Osteoblast (primary cell): Measurements from ENCODE around the gene WNT8B. TPM values are rescaled to one million over a fixed set of nuclear protein-coding genes. Genes with fewer than 3 reads are reported as not detected.
A peak's percentile ranks its signal among the peaks of the same experiment; 100 is the strongest.

Source experiments
- DNase-seq: peaks from one replicate; pipeline ENCODE4 v3.0.0; 2011; ENCODE audit warnings: low spot score, mixed read lengths; ENCODE audit not compliant: insufficient read length; ENCODE audit errors: missing footprints
- H2AFZ ChIP-seq: 2 replicates; pipeline ENCODE4 v1.6.0; 2011; ENCODE audit warnings: mild to moderate bottlenecking, low read length
- H3K27ac ChIP-seq: 2 replicates; pipeline ENCODE4 v1.5.1; 2011; ENCODE audit warnings: mild to moderate bottlenecking, low read depth, low read length, moderate library complexity
- H3K27me3 ChIP-seq: 2 replicates; pipeline ENCODE4 v1.6.0; 2012; ENCODE audit warnings: mild to moderate bottlenecking, control low read depth, inconsistent platforms, low read length, moderate library complexity; ENCODE audit not compliant: insufficient read depth
- H3K36me3 ChIP-seq: 2 replicates; pipeline ENCODE4 v1.5.1; 2011; ENCODE audit warnings: mild to moderate bottlenecking, low read length, control low read depth, moderate library complexity; ENCODE audit not compliant: insufficient read depth
- H3K4me1 ChIP-seq: 2 replicates; pipeline ENCODE4 v1.5.1; 2011; ENCODE audit warnings: mild to moderate bottlenecking, low read length, control low read depth, moderate library complexity; ENCODE audit not compliant: insufficient read depth
- H3K4me2 ChIP-seq: 2 replicates; pipeline ENCODE4 v1.6.0; 2011; ENCODE audit warnings: mild to moderate bottlenecking, low read length; ENCODE audit not compliant: insufficient read depth
- H3K4me3 ChIP-seq: fragments of 200-600 bp; sonication (generic); 3 replicates; pipeline ENCODE4 v1.5.1; 2012; ENCODE audit warnings: mild to moderate bottlenecking, low read length, inconsistent platforms; ENCODE audit not compliant: insufficient read depth
- H3K79me2 ChIP-seq: 2 replicates; pipeline ENCODE4 v1.6.0; 2012; ENCODE audit warnings: mild to moderate bottlenecking, low read length, control low read depth, inconsistent platforms; ENCODE audit not compliant: insufficient read depth
- H3K9me3 ChIP-seq: 2 replicates; pipeline ENCODE4 v1.5.1; 2011; ENCODE audit warnings: low read depth, low read length, control low read depth
- H4K20me1 ChIP-seq: 2 replicates; pipeline ENCODE4 v1.6.0; 2012; ENCODE audit warnings: mild to moderate bottlenecking, low read length, control low read depth; ENCODE audit not compliant: insufficient read depth
- total RNA-seq: library from RNA; depleted of rRNA; stranded (reverse); fragments of >200 nt; gene quantifications from 2 replicates; pipeline ENCODE4 v1.2.3, GENCODE V29; 2012
- TF ChIP-seq, protein P1 (sequence below): IDR thresholded peaks from 2 replicates; pipeline ENCODE4 v1.5.1; 2011; ENCODE audit warnings: mild to moderate bottlenecking, low read depth, low read length, moderate library complexity; ENCODE audit errors: extremely low read depth

WNT8B gene
- total RNA-seq, 1 donor = not detected

DNA sequence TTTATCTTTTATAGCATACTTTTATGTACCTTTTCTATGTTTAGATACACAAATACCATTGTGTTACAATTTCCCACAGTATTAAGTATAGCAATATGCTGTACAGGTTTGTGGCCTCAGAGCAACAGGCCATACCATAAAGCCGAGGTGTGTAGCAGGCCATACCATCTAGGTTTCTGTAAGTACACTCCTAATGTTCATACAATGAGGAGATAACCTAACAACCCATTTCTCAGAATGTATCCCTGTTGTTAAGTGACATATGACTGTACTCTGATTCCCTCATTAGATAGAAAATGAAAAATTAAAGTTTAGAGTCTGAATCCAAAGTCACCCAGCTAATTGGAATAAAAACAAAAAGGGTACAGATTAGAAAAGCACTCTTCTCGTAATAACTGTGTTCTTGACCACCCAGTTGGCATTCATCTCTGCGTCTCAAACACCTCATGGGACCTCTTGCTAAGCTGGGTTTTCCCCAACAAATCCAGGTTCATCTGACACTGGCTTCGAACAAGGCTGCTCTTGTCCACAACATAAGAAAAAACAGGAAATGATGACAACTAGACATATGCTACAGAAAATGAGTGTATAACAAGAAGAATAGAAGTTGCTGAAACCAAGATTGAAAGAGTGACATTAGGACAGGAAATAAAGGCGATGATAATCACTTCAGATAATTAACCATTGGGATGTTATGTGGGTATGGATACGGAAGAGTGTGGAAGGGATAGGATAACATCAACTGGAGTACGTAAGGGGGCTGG, 65.5 kb downstream of the WNT8B start:
- peaks cover 19% of the 10 kb centered on the region for H3K4me1 ChIP-seq
- peak overlapping the region; percentile 98 for H3K4me2 ChIP-seq
- DNase-seq = no peak
- peak overlapping the region; percentile 78 for H3K27ac ChIP-seq
- peak overlapping the region; percentile 96 for H3K4me3 ChIP-seq
- H3K9me3 ChIP-seq = no peaks in the 10 kb centered on the region
- peaks cover 35% of the 10 kb centered on the region for H3K79me2 ChIP-seq
- peaks cover 11% of the 10 kb centered on the region for H4K20me1 ChIP-seq
- TF ChIP-seq, protein P1, sequence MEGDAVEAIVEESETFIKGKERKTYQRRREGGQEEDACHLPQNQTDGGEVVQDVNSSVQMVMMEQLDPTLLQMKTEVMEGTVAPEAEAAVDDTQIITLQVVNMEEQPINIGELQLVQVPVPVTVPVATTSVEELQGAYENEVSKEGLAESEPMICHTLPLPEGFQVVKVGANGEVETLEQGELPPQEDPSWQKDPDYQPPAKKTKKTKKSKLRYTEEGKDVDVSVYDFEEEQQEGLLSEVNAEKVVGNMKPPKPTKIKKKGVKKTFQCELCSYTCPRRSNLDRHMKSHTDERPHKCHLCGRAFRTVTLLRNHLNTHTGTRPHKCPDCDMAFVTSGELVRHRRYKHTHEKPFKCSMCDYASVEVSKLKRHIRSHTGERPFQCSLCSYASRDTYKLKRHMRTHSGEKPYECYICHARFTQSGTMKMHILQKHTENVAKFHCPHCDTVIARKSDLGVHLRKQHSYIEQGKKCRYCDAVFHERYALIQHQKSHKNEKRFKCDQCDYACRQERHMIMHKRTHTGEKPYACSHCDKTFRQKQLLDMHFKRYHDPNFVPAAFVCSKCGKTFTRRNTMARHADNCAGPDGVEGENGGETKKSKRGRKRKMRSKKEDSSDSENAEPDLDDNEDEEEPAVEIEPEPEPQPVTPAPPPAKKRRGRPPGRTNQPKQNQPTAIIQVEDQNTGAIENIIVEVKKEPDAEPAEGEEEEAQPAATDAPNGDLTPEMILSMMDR = no peak
- peak overlapping the region; percentile 100 for H2AFZ ChIP-seq
- peaks cover 34% of the 10 kb centered on the region for H3K36me3 ChIP-seq
- no peaks in the 10 kb centered on the region for H3K27me3 ChIP-seq

DNA sequence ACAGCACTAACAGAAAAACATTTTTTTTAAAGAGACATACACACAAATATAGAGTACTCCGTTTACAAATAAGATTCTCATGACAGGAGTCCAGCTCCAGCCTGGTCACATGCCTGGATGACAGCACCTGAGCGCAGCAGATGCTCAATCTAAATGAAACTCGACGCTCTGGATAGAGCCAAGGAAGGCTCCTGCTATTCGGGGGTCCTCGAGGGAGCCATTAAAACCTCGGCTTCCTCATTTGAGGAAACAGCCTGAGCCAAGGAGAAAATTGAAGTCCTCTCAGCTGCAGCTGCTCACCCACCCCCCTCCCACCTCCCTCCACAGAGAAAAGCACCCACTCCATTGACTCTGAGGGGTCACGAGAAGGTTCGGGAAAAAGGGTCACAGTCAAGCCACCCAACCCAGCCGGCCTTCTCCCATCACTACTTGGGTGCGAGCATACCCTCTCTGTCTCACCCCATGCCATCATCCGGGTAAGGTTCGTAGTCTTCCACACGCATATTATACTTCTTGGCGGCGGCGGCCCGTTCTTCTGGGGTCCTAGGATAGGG, 66.2 kb downstream of the WNT8B start:
- Histone ChIP-seq H4K20me1 (peaks cover 11% of the 10 kb centered on the region), H3K27ac (peak overlapping the region; percentile 78), H2AFZ (peak overlapping the region; percentile 100), H3K27me3 (no peaks in the 10 kb centered on the region), H3K4me2 (peak overlapping the region; percentile 98), H3K4me1 (peaks cover 19% of the 10 kb centered on the region), H3K36me3 (peaks cover 27% of the 10 kb centered on the region), H3K9me3 (no peaks in the 10 kb centered on the region), H3K4me3 (peak overlapping the region; percentile 96), H3K79me2 (peaks cover 35% of the 10 kb centered on the region)
- TF ChIP-seq, protein P1 = no peak
- DNase-seq = no peak

DNA sequence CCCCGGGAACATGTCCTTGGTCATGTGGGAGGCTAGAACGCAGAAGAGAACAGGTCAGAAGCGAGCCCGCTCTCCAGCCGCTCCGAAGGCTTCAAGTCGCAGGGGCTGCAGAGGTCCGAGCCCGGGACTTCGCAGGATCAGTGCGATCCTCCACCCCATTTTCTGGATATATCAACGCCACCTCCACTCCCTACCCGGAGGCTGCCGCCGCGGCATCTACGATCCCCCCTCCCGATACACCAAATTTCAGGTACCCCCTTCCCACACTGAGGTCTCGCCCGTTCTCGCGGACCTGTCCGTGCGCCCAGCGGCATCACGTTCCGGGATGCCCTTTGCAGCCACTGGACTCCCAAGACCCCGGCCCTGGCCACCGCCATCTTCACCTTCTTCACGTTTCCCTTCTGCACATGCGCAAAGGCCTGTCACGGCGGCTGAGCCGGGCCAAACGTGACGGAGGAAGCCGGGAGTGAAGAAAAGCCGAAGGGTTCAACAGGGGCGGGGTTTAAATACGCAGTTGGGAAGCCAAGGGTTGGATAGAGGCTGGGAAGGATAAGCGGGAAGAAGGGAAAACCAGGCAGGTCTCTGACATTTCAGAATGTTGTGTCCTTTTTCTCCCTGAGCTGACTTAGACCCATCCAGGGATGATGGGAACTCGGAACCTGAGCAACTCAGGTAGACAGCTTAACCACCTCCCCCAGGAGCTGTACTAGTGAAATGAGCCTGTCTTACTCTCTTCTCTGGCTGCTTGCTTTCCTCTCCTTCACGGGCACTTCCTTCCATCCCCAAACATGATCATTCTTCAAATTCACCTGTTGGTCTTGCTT, 66.9 kb downstream of the WNT8B start, which contains the start of gene NDUFB8:
TSS of gene NDUFB8 (minus strand) at position 397 of the 824 bp plus-strand sequence. CDS start at position 377, 20 bp downstream.
- TF ChIP-seq, protein P1 = no peak
- H3K27ac ChIP-seq = peak within 1 kb of the TSS; percentile 78

More for the DNA sequence above, 66.9 kb downstream of the WNT8B start, which contains the start of gene NDUFB8:
- H3K9me3 ChIP-seq = no peaks in the 10 kb centered on the region
- peaks cover 35% of the 10 kb centered on the region for H3K79me2 ChIP-seq
- peak within 1 kb of the TSS; percentile 96 for H3K4me3 ChIP-seq
- peak within 1 kb of the TSS; percentile 98 for H3K4me2 ChIP-seq
- no peaks in the 10 kb centered on the region for H3K27me3 ChIP-seq
- H4K20me1 ChIP-seq = peaks cover 11% of the 10 kb centered on the region
- peaks cover 19% of the 10 kb centered on the region for H3K4me1 ChIP-seq
- peaks cover 20% of the 10 kb centered on the region for H3K36me3 ChIP-seq
- H2AFZ ChIP-seq = peak within 1 kb of the TSS; percentile 100
- DNase-seq = peak; percentile 94
